MCF 10A (cell line): ENCODE data around the gene ZNF20. TPM values are rescaled to one million over a fixed set of nuclear protein-coding genes. Genes with fewer than 3 reads are reported as not detected.

Source experiments
- BruUV-seq: library from RNA; stranded (reverse); fragments of 400-500 nt; replicated peaks from 2 replicates; lab custom pipeline; 2021; lab: Mats Ljungman, UMichigan
- CTCF ChIA-PET: fragments of 300-600 bp; sonication (Branson Sonifier 250); formaldehyde crosslinking; extraction: SDS; loops from one replicate; lab custom pipeline; 2021; ENCODE audit warnings: antibody characterized with exemption, inconsistent platforms; lab: Yijun Ruan, JAX
- POLR2A ChIA-PET: fragments of 300-600, 350-650 bp; sonication (Branson Sonifier 250); formaldehyde crosslinking; extraction: SDS; loops from one replicate; lab custom pipeline; 2020; ENCODE audit warnings: antibody characterized with exemption, inconsistent platforms; lab: Yijun Ruan, JAX
- DNase-seq: peaks from one replicate; pipeline ENCODE4 v3.0.0-alpha.2; 2018; ENCODE audit not compliant: unreplicated experiment
- H3K27ac Mint-ChIP-seq: one replicate; pipeline ENCODE4 v1.8.0; 2022; ENCODE audit warnings: mild to moderate bottlenecking, low read depth, mixed read lengths; ENCODE audit not compliant: unreplicated experiment
- H3K27me3 Mint-ChIP-seq: one replicate; pipeline ENCODE4 v1.8.0; 2022; ENCODE audit warnings: mixed read lengths; ENCODE audit not compliant: insufficient read depth, unreplicated experiment
- H3K36me3 Mint-ChIP-seq: one replicate; pipeline ENCODE4 v1.8.0; 2022; ENCODE audit warnings: mild to moderate bottlenecking, moderate library complexity, mixed read lengths; ENCODE audit not compliant: insufficient read depth, unreplicated experiment
- H3K4me1 Mint-ChIP-seq: one replicate; pipeline ENCODE4 v1.8.0; 2022; ENCODE audit warnings: mixed read lengths; ENCODE audit not compliant: insufficient read depth, unreplicated experiment
- H3K4me3 Mint-ChIP-seq: one replicate; pipeline ENCODE4 v1.8.0; 2022; ENCODE audit warnings: mild to moderate bottlenecking, moderate library complexity, mixed read lengths; ENCODE audit not compliant: unreplicated experiment
- H3K9me3 Mint-ChIP-seq: one replicate; pipeline ENCODE4 v1.8.0; 2022; ENCODE audit warnings: mixed read lengths; ENCODE audit not compliant: unreplicated experiment
- CTCF ChIP-seq: fragments of 200-600 bp; IDR thresholded peaks from one replicate; pipeline ENCODE4 v1.8.0; 2022; ENCODE audit warnings: antibody characterized with exemption, mild to moderate bottlenecking; ENCODE audit not compliant: unreplicated experiment
- intact Hi-C: fragments of 100-400 bp; cut with micrococcal nuclease; formaldehyde crosslinking; loops from 2 replicates; pipeline ENCODE4 v1.14.1; 2022
- total RNA-seq: library from RNA; stranded (reverse); gene quantifications from 2 replicates; pipeline ENCODE4 v1.2.3, GENCODE V29; 2022

Gene ZNF20
- total RNA-seq, 1 experiment from 2014 or later = 1.4 TPM

- intact Hi-C loops = no loop called here
- peaks cover 22% of the 10 kb centered on the region for H3K4me1 Mint-ChIP-seq
- no peak for DNase-seq
- H3K9me3 Mint-ChIP-seq = peaks cover 7% of the 10 kb centered on the region
- POLR2A ChIA-PET = interaction anchor here (0.6 kb wide), 1 partner anchor 870 kb away, joined by 4 read pairs; no protein-coding TSS in a partner anchor
- H3K27me3 Mint-ChIP-seq = no peaks in the 10 kb centered on the region
- no TSS peak for BruUV-seq
- H3K27ac Mint-ChIP-seq = no peak overlapping the region
- TF ChIP-seq CTCF = no peak
- CTCF ChIA-PET = interaction anchor here (0.6 to 1.1 kb wide), 2 partner anchors 46 to 78 kb away, joined by 3 to 4 read pairs; no protein-coding TSS in a partner anchor
- H3K36me3 Mint-ChIP-seq = peaks cover 56% of the 10 kb centered on the region
- peak overlapping the region; percentile 47 for H3K4me3 Mint-ChIP-seq
Observed at GRCh38 chr19:12137221-12137940, 2.8 kb downstream of the ZNF20 start.

DNA sequence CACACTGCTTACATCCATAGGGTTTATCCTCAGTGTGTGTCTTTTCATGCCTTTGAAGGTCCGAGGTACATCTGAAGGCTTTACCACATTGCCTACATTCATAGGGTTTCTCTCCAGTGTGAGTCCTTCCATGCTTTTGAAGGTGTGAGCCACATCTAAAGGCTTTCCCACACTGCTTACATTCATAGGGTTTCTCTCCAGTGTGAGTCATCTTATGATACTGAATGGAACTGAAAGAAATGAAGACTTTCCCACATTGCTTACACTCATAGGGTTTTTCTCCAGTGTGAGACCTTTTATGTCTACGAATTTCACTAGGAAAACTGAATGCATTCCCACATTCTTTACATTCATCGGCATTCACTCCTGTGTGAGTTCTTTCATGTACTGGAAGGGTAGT, 7.1 kb downstream of the ZNF20 start:
- no peak for TF ChIP-seq CTCF
- H3K4me1 Mint-ChIP-seq = peaks cover 6% of the 10 kb centered on the region
- BruUV-seq = no TSS peak
- ChIA-PET CTCF (interaction anchor here (0.9 kb wide), 1 partner anchor 210 kb away, joined by 4 read pairs; no protein-coding TSS in a partner anchor), POLR2A (no interaction called here)
- no peaks in the 10 kb centered on the region for H3K27me3 Mint-ChIP-seq
- DNase-seq = no peak
- H3K27ac Mint-ChIP-seq = no peak overlapping the region
- peaks cover 43% of the 10 kb centered on the region for H3K36me3 Mint-ChIP-seq
- H3K4me3 Mint-ChIP-seq = no peak overlapping the region
- intact Hi-C loops = no loop called here
- peaks cover 9% of the 10 kb centered on the region for H3K9me3 Mint-ChIP-seq

GRCh38 chr19:12126707-12127106, 13.4 kb downstream of the ZNF20 start:
- Mint-ChIP-seq H3K4me3 (no peak overlapping the region), H3K9me3 (peaks cover 8% of the 10 kb centered on the region)
- peak; percentile 6 for DNase-seq

More at GRCh38 chr19:12126707-12127106, 13.4 kb downstream of the ZNF20 start:
- Mint-ChIP-seq H3K27me3 (no peaks in the 10 kb centered on the region), H3K4me1 (no peaks in the 10 kb centered on the region), H3K36me3 (peaks cover 6% of the 10 kb centered on the region), H3K27ac (no peak overlapping the region)
- ChIA-PET CTCF (interaction anchor here (0.8 to 1.4 kb wide), 3 partner anchors 14 to 202 kb away, joined by 3 to 5 read pairs (median 4); partner anchors contain the start of gene ZNF700), POLR2A (no interaction called here)
- intact Hi-C loops = no loop called here
- no TSS peak for BruUV-seq
- peak; percentile 31 for TF ChIP-seq CTCF
